Measurements from ENCODE around the gene PARD3.
A peak's percentile ranks its signal among the peaks of the same experiment; 100 is the strongest.

The PARD3 gene

DNA sequence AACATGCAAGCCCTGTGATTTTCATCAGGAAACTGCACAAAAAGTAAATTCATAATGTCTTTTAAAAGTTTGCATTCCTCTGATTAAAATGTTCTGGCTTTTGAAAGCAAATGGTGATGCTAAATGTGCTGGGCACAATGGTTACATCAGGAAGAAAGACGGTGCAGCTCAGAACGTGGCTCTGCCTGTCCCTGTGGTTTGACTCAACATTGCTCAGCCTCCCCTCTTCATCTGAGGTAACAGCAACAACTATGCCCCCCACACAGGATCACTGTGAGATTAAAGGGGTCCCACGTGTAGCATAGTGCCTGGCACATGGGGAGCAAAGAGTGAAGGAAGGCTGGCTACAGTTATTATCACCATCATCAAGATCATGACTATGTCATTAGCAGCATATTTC is 44.0 kb downstream of the PARD3 start:
- no peaks in the 10 kb centered on the region for H3K36me3 ChIP-seq (ENCODE audit: insufficient read depth, low read length)
- H3K79me2 ChIP-seq (ENCODE audit: insufficient read depth, low read length), result peaks cover 98% of the 10 kb centered on the region
- no peaks in the 10 kb centered on the region for H3K9me3 ChIP-seq (ENCODE audit: insufficient read depth, low read length, severe bottlenecking)
- TF ChIP-seq, protein P1, sequence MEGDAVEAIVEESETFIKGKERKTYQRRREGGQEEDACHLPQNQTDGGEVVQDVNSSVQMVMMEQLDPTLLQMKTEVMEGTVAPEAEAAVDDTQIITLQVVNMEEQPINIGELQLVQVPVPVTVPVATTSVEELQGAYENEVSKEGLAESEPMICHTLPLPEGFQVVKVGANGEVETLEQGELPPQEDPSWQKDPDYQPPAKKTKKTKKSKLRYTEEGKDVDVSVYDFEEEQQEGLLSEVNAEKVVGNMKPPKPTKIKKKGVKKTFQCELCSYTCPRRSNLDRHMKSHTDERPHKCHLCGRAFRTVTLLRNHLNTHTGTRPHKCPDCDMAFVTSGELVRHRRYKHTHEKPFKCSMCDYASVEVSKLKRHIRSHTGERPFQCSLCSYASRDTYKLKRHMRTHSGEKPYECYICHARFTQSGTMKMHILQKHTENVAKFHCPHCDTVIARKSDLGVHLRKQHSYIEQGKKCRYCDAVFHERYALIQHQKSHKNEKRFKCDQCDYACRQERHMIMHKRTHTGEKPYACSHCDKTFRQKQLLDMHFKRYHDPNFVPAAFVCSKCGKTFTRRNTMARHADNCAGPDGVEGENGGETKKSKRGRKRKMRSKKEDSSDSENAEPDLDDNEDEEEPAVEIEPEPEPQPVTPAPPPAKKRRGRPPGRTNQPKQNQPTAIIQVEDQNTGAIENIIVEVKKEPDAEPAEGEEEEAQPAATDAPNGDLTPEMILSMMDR (IDR thresholded peaks at IDR 0.05; ENCODE audit: borderline replicate concordance, extremely low read depth, low read length, poor library complexity, severe bottlenecking), result no peak
- no peak for TF ChIP-seq EZH2 (IDR thresholded peaks at IDR 0.05; ENCODE audit: borderline replicate concordance, low read depth, low read length, severe bottlenecking)
- no peak overlapping the region for H2AFZ ChIP-seq (ENCODE audit: low read depth, low read length)
- no peaks in the 10 kb centered on the region for H3K27me3 ChIP-seq (ENCODE audit: insufficient read depth, low read length, poor library complexity)
- H4K20me1 ChIP-seq (ENCODE audit: insufficient read depth, low read length), result peaks cover 75% of the 10 kb centered on the region
- no peak overlapping the region for H3K4me3 ChIP-seq (ENCODE audit: low read depth in 1 of 2, low read length in 2 of 2)
- ATAC-seq (ENCODE audit: insufficient read depth, low read depth), result peak; percentile 67; the same call in 2 of the 3 replicates
- H3K27ac ChIP-seq (ENCODE audit: low read length), result no peak overlapping the region
- H3K4me1 ChIP-seq (ENCODE audit: insufficient read depth, low read length), result no peaks in the 10 kb centered on the region
- no peak overlapping the region for H3K9ac ChIP-seq (ENCODE audit: low read depth, low read length)
- H3K4me2 ChIP-seq (ENCODE audit: insufficient read depth, low read length), result no peak overlapping the region
- DNase-seq, result no peak

DNA sequence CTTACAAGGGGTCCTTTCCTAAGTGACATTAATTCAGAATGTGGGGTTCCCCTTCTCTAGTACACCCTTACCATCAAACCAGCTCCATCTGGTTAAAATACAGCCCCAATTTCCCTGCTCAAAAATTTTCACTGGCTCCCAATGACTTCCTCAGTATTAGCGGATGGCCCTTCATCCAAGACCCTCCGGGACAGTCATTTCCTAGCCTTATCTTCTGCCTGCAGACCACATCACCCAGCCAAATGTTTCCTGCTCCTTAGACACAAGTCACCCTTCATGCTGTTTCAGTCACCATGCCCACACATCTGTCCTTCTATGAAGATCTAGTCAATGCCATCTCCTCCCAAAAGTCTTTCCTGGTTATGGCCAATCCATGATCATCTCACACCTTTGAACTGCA is 45.2 kb downstream of the PARD3 start:
- Histone ChIP-seq H3K27ac (ENCODE audit: low read length) (no peak overlapping the region), H3K9me3 (ENCODE audit: insufficient read depth, low read length, severe bottlenecking) (no peaks in the 10 kb centered on the region), H2AFZ (ENCODE audit: low read depth, low read length) (no peak overlapping the region), H3K36me3 (ENCODE audit: insufficient read depth, low read length) (no peaks in the 10 kb centered on the region), H3K9ac (ENCODE audit: low read depth, low read length) (no peak overlapping the region), H3K4me3 (ENCODE audit: low read depth in 1 of 2, low read length in 2 of 2) (no peak overlapping the region), H4K20me1 (ENCODE audit: insufficient read depth, low read length) (peaks cover 71% of the 10 kb centered on the region), H3K27me3 (ENCODE audit: insufficient read depth, low read length, poor library complexity) (no peaks in the 10 kb centered on the region), H3K79me2 (ENCODE audit: insufficient read depth, low read length) (peaks cover 97% of the 10 kb centered on the region), H3K4me1 (ENCODE audit: insufficient read depth, low read length) (no peaks in the 10 kb centered on the region), H3K4me2 (ENCODE audit: insufficient read depth, low read length) (no peak overlapping the region)
- no peak for TF ChIP-seq EZH2 (IDR thresholded peaks at IDR 0.05; ENCODE audit: borderline replicate concordance, low read depth, low read length, severe bottlenecking)
- TF ChIP-seq, protein P1 (IDR thresholded peaks at IDR 0.05; ENCODE audit: borderline replicate concordance, extremely low read depth, low read length, poor library complexity, severe bottlenecking), result no peak
- ATAC-seq (ENCODE audit: insufficient read depth, low read depth) (no peak), DNase-seq (no peak)

DNA sequence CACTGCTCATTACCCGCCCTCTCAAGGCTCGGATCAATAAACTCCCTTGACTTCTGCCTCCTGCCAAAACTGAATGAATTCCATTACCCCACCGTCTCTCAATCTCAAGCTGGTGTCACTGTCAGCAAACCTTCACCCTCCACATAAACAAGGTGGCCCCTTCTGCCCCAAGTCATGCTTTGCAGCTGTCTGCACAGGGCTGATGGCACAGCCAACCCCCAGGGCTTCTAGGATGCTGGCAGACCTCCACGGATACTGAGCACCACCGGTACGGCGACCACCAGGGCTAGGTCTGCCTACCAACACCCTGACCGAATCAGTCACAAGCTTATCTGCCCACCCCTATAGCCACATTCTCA is 46.1 kb downstream of the PARD3 start:
- ATAC-seq (ENCODE audit: insufficient read depth, low read depth) (no peak), DNase-seq (no peak)
- H2AFZ ChIP-seq (ENCODE audit: low read depth, low read length), result no peak overlapping the region
- H3K9me3 ChIP-seq (ENCODE audit: insufficient read depth, low read length, severe bottlenecking), result no peaks in the 10 kb centered on the region
- H4K20me1 ChIP-seq (ENCODE audit: insufficient read depth, low read length), result peaks cover 70% of the 10 kb centered on the region
- no peak overlapping the region for H3K27ac ChIP-seq (ENCODE audit: low read length)
- H3K4me1 ChIP-seq (ENCODE audit: insufficient read depth, low read length), result no peaks in the 10 kb centered on the region
- no peak overlapping the region for H3K9ac ChIP-seq (ENCODE audit: low read depth, low read length)
- H3K4me3 ChIP-seq (ENCODE audit: low read depth in 1 of 2, low read length in 2 of 2), result no peak overlapping the region
- TF ChIP-seq, protein P1 (IDR thresholded peaks at IDR 0.05; ENCODE audit: borderline replicate concordance, extremely low read depth, low read length, poor library complexity, severe bottlenecking), result no peak
- no peak for TF ChIP-seq EZH2 (IDR thresholded peaks at IDR 0.05; ENCODE audit: borderline replicate concordance, low read depth, low read length, severe bottlenecking)
- H3K79me2 ChIP-seq (ENCODE audit: insufficient read depth, low read length), result peaks cover 97% of the 10 kb centered on the region
- H3K36me3 ChIP-seq (ENCODE audit: insufficient read depth, low read length), result no peaks in the 10 kb centered on the region
- H3K27me3 ChIP-seq (ENCODE audit: insufficient read depth, low read length, poor library complexity), result no peaks in the 10 kb centered on the region
- H3K4me2 ChIP-seq (ENCODE audit: insufficient read depth, low read length), result no peak overlapping the region
